AG04450 (cell line): ENCODE measurements around the gene ERN1. TPM values are rescaled to one million over a fixed set of nuclear protein-coding genes. Genes with fewer than 3 reads are reported as not detected.

ENCODE experiments used
- CTCF ChIA-PET: fragments of 300-600, 350-600 bp; formaldehyde crosslinking; extraction: SDS; loops from one replicate; lab custom pipeline; 2022; ENCODE audit warnings: antibody characterized with exemption, inconsistent platforms; lab: Charles Lee
- POLR2A ChIA-PET: fragments of 350-600 bp; formaldehyde crosslinking; extraction: SDS; loops from one replicate; lab custom pipeline; 2021; ENCODE audit warnings: antibody characterized with exemption, inconsistent platforms; lab: Yijun Ruan, JAX
- DNase-seq: peaks from one replicate; pipeline ENCODE4 v3.0.0-alpha.2; 2011; ENCODE audit warnings: low read depth, low spot score
- H3K27ac ChIP-seq: one replicate; pipeline ENCODE4 v1.5.1; 2012; ENCODE audit warnings: low read depth, low read length, control low read depth
- H3K27me3 ChIP-seq: one replicate; pipeline ENCODE4 v1.6.0; 2012; ENCODE audit warnings: low read length; ENCODE audit not compliant: control insufficient read depth, insufficient read depth
- H3K4me3 ChIP-seq: 2 replicates; pipeline ENCODE4 v1.5.1; 2011; ENCODE audit warnings: mild to moderate bottlenecking, low read depth, low read length, control low read depth
- H3K9me3 ChIP-seq: 2 replicates; pipeline ENCODE4 v1.5.1; 2012; ENCODE audit warnings: low read length; ENCODE audit not compliant: control insufficient read depth, insufficient read depth
- CTCF ChIP-seq: IDR thresholded peaks from 2 replicates; pipeline ENCODE4 v1.5.1; 2011; ENCODE audit warnings: low read depth, low read length, control low read depth, inconsistent platforms
- polyA plus RNA-seq: library from polyadenylated mRNA; depleted of rRNA; stranded (reverse); fragments of >200 nt; gene quantifications from 2 replicates; pipeline ENCODE4 v1.2.3, GENCODE V29; 2011

Gene ERN1
- polyA plus RNA-seq, 1 experiment, result 4.7 TPM

GRCh38 chr17:64092113-64092512 is 37.8 kb downstream of the ERN1 start:
- no peak overlapping the region for H3K27ac ChIP-seq
- no peaks in the 10 kb centered on the region for H3K27me3 ChIP-seq
- no peak overlapping the region for H3K4me3 ChIP-seq
- no peak for TF ChIP-seq CTCF
- no peak for DNase-seq
- POLR2A ChIA-PET, result no interaction called here
- no peaks in the 10 kb centered on the region for H3K9me3 ChIP-seq
- CTCF ChIA-PET, result interaction anchor here (0.6 kb wide), 1 partner anchor 10 kb away, joined by 4 read pairs; no protein-coding TSS in a partner anchor

DNA sequence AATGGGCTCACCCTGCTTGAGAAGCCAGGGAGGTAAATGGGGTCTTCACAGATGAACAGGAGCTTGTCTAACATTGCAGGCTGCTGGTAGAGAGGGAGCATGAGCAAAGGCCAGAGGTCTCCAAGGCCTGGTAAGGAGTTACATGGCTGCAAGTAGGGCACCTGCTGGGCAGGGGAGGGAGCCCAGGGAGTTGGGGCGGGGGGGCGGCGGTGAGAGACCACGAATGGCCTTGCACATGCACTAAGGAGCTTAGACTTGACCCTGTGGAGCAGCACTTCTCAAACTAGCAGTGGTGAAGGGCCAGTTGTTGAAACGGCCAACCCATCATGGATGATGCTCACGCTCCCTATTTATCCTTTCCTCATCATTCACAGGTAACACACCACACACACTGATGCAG is 38.4 kb downstream of the ERN1 start:
- Histone ChIP-seq H3K27ac (no peak overlapping the region), H3K27me3 (no peaks in the 10 kb centered on the region), H3K4me3 (no peak overlapping the region), H3K9me3 (no peaks in the 10 kb centered on the region)
- TF ChIP-seq CTCF, result no peak
- CTCF ChIA-PET, result interaction anchor here (0.6 kb wide), 1 partner anchor 10 kb away, joined by 4 read pairs; no protein-coding TSS in a partner anchor
- POLR2A ChIA-PET, result no interaction called here
- DNase-seq, result no peak

GRCh38 chr17:64091116-64091515 is 38.8 kb downstream of the ERN1 start:
- Histone ChIP-seq H3K4me3 (no peak overlapping the region), H3K27me3 (no peaks in the 10 kb centered on the region), H3K27ac (no peak overlapping the region), H3K9me3 (no peaks in the 10 kb centered on the region)
- ChIA-PET POLR2A (no interaction called here), CTCF (no interaction called here)
- TF ChIP-seq CTCF, result no peak
- no peak for DNase-seq

- ChIA-PET POLR2A (no interaction called here), CTCF (interaction anchor here (0.9 kb wide), 1 partner anchor 61 kb away, joined by 3 read pairs; no protein-coding TSS in a partner anchor)
- no peak for DNase-seq
Observed at GRCh38 chr17:64090144-64090543, 39.8 kb downstream of the ERN1 start.

More at GRCh38 chr17:64090144-64090543, 39.8 kb downstream of the ERN1 start:
- no peak overlapping the region for H3K4me3 ChIP-seq
- no peak for TF ChIP-seq CTCF
- H3K9me3 ChIP-seq, result no peaks in the 10 kb centered on the region
- no peaks in the 10 kb centered on the region for H3K27me3 ChIP-seq
- H3K27ac ChIP-seq, result no peak overlapping the region
